ENCODE measurements around the gene SOX13.

The SOX13 gene

DNA sequence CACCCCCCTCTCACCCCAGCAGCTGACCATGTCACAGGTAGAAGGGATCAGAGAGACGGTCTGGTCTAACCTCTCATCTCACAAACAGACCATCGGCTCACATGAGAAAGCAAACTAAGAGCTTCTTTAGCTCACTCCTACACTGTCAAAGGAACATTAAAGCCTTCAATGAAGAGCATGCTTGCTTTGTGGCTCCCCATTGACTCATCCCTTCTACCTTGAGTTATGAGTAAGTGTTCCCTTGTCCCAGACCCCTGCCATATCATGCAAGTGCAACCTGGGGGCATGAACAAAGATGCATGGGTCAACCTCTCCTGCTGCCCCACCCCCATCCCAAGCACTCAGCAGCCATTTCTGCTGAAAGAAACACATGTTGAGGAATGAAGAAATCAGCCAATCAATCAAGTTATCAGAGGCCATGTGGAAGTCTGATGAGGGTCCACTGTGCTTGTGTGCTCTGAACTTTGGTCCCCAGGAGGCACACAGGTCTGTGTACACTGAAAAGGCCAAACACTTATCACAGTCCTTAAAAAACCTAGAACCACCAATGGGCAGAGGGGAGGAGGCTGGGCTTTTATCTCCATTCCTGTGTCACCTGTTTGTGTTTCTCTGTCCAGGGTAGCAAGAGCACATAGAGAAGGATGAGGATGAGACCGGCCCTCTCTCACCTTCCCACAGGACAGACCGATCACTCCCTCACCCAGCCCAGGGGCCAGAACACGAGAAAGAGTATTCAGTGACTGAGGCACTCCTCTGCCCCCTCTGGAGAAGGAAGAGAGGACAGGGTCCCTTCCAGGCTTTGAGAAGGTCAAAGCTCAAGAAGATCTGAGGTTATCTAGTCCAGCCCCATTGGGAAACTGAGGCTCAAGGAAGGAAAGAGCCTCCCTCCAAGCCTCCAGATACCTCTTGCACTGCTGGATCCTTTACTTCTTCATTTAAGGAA is 69.4 kb downstream of the SOX13 start:
- Histone ChIP-seq H3K4me3 (ENCODE audit: low read depth in 1 of 2, low read length in 2 of 2) (no peak overlapping the region), H3K9me3 (ENCODE audit: low read length) (no peaks in the 10 kb centered on the region), H3K9ac (ENCODE audit: low read length) (no peak overlapping the region), H3K4me1 (ENCODE audit: insufficient read depth, low read length) (no peaks in the 10 kb centered on the region), H3K36me3 (ENCODE audit: insufficient read depth, low read length) (no peaks in the 10 kb centered on the region), H3K27me3 (ENCODE audit: control insufficient read depth in 1 of 2, insufficient read depth in 2 of 2, low read length in 2 of 2) (no peaks in the 10 kb centered on the region), H3K27ac (ENCODE audit: low read depth, low read length) (no peak overlapping the region)

DNA sequence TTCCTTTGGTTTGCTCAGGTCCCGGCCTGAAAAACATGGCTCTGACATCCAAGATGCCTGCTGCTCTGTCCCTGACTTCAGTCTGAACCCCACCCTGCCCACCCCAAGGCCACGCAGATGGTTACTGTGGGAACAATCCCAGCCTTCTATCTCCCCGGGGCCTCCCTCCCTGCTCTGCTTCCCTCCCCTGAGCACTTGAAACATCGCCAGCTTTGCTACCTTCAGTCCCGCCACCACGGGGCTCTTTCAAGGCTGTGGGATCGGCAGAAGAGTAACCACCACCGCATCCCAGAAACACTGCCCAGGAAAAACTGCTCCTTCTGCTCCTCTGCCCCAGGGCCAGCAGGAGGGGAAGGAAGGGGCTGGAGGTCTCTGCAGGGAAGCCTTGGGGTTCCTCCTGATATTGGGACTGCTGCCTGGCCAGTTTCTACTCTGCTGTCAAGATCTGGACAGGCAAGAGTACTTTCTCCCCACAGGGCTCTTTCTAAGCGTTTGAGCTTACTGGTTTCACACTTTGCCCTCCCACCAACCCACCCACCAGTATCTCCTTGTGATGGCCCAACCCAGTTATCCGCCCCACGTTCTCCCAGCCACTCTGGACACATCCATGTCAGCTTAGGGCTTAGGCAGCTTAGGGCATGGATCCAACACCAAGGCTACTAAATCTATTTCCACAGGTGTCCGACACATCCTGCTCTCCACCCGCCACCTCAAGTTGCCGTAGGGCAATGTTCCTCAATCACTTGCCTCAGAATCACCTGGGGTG is 70.5 kb downstream of the SOX13 start:
- Histone ChIP-seq H3K9me3 (ENCODE audit: low read length) (no peaks in the 10 kb centered on the region), H3K4me3 (ENCODE audit: low read depth in 1 of 2, low read length in 2 of 2) (no peak overlapping the region), H3K27me3 (ENCODE audit: control insufficient read depth in 1 of 2, insufficient read depth in 2 of 2, low read length in 2 of 2) (no peaks in the 10 kb centered on the region), H3K4me1 (ENCODE audit: insufficient read depth, low read length) (no peaks in the 10 kb centered on the region), H3K9ac (ENCODE audit: low read length) (no peak overlapping the region), H3K36me3 (ENCODE audit: insufficient read depth, low read length) (no peaks in the 10 kb centered on the region), H3K27ac (ENCODE audit: low read depth, low read length) (no peak overlapping the region)

DNA sequence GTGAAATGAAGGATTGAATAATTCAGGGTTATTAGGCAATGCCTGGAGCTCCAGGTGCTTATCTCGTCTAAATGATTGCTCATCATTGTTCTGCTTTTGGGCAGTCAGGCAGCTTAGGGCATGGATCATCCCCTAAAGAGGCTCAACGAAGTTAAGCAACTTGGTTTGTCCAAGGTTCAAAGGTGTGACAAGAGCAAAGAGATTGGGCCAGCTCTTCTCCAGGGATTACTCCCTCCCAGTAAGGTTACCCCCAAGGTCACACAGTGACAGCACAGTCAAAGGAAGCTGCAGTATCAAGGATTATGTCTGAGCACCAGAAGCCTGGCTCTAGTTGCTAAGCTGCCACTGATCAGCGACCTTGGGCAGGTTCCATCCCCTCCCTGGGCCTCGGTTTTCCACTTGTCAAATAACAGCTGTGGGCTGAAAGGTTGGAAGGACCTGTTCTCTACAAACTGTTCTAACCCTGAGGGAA is 72.2 kb downstream of the SOX13 start:
- Histone ChIP-seq H3K27ac (ENCODE audit: low read depth, low read length) (no peak overlapping the region), H3K36me3 (ENCODE audit: insufficient read depth, low read length) (no peaks in the 10 kb centered on the region), H3K9ac (ENCODE audit: low read length) (no peak overlapping the region), H3K27me3 (ENCODE audit: control insufficient read depth in 1 of 2, insufficient read depth in 2 of 2, low read length in 2 of 2) (no peaks in the 10 kb centered on the region), H3K9me3 (ENCODE audit: low read length) (no peaks in the 10 kb centered on the region), H3K4me3 (ENCODE audit: low read depth in 1 of 2, low read length in 2 of 2) (no peak overlapping the region), H3K4me1 (ENCODE audit: insufficient read depth, low read length) (no peaks in the 10 kb centered on the region)

DNA sequence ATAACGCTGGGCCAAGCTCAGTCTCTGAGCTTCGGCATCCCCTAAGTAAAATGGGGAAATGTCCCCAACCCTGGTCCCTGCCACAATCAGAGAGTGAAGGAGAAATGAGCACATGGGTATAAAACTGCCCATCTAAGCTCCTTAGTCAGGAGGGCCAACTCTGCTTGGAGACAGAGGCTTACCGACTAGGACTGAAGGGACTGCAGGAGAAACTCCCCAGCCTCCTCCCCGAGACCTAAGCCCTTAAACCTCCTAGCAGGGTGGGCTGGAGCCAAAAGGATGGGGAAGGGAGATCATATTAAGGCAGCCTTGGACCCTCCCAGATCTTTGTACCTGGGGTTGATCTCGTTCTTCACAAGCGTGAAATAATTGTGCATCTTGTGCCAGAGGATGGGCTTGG is 73.4 kb downstream of the SOX13 start:
- H3K9ac ChIP-seq (ENCODE audit: low read length): no peak overlapping the region
- H3K4me1 ChIP-seq (ENCODE audit: insufficient read depth, low read length): no peaks in the 10 kb centered on the region
- H3K4me3 ChIP-seq (ENCODE audit: low read depth in 1 of 2, low read length in 2 of 2): no peak overlapping the region
- no peak overlapping the region for H3K27ac ChIP-seq (ENCODE audit: low read depth, low read length)
- no peaks in the 10 kb centered on the region for H3K36me3 ChIP-seq (ENCODE audit: insufficient read depth, low read length)
- no peaks in the 10 kb centered on the region for H3K27me3 ChIP-seq (ENCODE audit: control insufficient read depth in 1 of 2, insufficient read depth in 2 of 2, low read length in 2 of 2)
- H3K9me3 ChIP-seq (ENCODE audit: low read length): no peaks in the 10 kb centered on the region

DNA sequence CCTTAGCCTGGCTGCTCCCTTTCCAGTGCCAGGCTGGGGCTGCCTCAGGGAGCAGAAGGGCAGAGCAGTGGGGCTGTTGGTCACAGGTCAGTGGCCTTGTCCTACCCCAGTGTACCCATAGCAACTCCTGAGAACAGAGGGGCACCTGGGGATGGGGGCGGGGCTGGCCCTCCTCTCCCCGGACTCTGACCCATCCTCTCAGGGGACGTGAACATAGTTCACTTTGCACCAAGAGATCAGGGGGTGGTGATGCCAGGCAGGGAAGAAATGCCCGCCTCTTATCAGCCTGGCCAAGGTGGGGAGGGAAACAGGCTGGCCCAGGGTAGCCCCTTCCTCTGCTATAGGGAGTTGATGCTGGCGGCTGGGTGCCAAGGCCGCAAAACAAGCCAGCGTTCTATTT is 74.0 kb downstream of the SOX13 start:
- H3K4me3 ChIP-seq (ENCODE audit: low read depth in 1 of 2, low read length in 2 of 2): no peak overlapping the region
- no peaks in the 10 kb centered on the region for H3K4me1 ChIP-seq (ENCODE audit: insufficient read depth, low read length)
- H3K9me3 ChIP-seq (ENCODE audit: low read length): no peaks in the 10 kb centered on the region
- H3K9ac ChIP-seq (ENCODE audit: low read length): no peak overlapping the region
- H3K27me3 ChIP-seq (ENCODE audit: control insufficient read depth in 1 of 2, insufficient read depth in 2 of 2, low read length in 2 of 2): no peaks in the 10 kb centered on the region
- H3K27ac ChIP-seq (ENCODE audit: low read depth, low read length): no peak overlapping the region
- H3K36me3 ChIP-seq (ENCODE audit: insufficient read depth, low read length): no peaks in the 10 kb centered on the region

DNA sequence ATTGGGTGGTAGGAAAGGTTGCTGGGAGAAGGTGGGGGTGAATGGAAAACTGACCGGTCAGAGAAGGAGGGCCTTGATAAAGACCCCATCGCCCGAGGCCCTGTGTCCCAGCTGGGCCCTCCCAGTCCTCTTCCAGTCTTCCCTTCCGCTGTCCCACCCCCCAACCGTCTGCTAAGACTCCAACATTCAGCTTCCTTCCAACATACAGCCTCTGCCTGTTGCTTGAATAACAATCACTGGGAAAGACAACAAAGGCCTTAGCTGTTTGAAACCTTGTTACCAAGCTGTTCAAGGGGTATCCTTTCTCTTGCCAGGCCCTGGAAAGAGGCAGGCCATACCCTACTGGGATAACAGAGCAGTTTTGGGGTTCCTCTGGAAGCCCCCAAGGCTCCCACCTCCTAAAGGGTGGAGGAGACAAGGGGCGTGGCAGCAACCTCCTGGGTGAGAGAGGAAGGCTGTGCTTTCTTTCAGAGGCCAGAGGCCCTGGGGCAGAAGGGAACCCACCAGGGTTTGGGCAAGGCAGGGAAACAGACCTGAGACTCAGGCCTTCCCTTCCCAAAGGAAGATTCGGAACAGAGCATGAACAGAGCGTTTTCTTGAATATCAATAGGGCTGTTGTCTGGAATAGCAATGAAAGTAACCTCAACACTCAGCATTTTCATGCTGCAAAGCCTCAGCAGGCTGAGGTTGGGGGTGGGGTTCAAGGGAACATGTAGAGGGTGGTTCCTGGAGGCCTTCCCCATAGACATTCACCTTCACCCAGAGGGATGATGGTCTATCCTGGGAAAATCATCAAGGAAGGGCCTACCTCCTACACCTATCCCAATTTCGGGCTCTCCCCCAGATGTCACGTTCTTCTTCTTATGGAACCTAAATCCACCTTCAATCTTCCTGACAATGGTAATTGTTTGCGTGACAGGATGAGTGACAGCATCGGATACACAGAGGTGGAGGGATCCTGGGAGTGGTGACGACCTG is 74.8 kb downstream of the SOX13 start:
- H3K36me3 ChIP-seq (ENCODE audit: insufficient read depth, low read length): no peaks in the 10 kb centered on the region
- H3K4me3 ChIP-seq (ENCODE audit: low read depth in 1 of 2, low read length in 2 of 2): no peak overlapping the region
- H3K4me1 ChIP-seq (ENCODE audit: insufficient read depth, low read length): peaks cover 6% of the 10 kb centered on the region
- H3K9ac ChIP-seq (ENCODE audit: low read length): no peak overlapping the region
- H3K9me3 ChIP-seq (ENCODE audit: low read length): no peaks in the 10 kb centered on the region
- no peaks in the 10 kb centered on the region for H3K27me3 ChIP-seq (ENCODE audit: control insufficient read depth in 1 of 2, insufficient read depth in 2 of 2, low read length in 2 of 2)
- no peak overlapping the region for H3K27ac ChIP-seq (ENCODE audit: low read depth, low read length)

DNA sequence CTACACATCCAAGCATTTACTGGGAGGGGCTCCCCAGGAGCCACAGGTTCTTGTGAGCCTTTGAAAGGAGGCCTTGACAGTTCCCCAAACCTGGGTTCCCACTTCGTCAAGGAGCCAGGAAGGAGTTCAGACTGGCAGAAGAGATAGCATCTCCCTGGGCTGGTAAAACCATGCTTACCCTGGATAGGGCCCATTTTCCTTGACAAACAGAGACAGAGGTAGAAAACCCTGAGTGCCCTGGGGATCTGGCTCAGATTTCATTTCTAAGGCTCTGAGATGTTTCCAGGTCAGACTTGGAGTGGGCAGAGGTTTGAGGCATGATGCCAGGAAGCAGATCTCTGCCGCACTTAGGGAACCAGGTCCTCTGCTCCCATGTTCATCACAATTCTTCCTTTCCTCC is 76.2 kb downstream of the SOX13 start:
- Histone ChIP-seq H3K27me3 (ENCODE audit: control insufficient read depth in 1 of 2, insufficient read depth in 2 of 2, low read length in 2 of 2) (no peaks in the 10 kb centered on the region), H3K9ac (ENCODE audit: low read length) (no peak overlapping the region), H3K9me3 (ENCODE audit: low read length) (no peaks in the 10 kb centered on the region), H3K36me3 (ENCODE audit: insufficient read depth, low read length) (no peaks in the 10 kb centered on the region), H3K4me3 (ENCODE audit: low read depth in 1 of 2, low read length in 2 of 2) (no peak overlapping the region), H3K27ac (ENCODE audit: low read depth, low read length) (no peak overlapping the region), H3K4me1 (ENCODE audit: insufficient read depth, low read length) (peaks cover 7% of the 10 kb centered on the region)

DNA sequence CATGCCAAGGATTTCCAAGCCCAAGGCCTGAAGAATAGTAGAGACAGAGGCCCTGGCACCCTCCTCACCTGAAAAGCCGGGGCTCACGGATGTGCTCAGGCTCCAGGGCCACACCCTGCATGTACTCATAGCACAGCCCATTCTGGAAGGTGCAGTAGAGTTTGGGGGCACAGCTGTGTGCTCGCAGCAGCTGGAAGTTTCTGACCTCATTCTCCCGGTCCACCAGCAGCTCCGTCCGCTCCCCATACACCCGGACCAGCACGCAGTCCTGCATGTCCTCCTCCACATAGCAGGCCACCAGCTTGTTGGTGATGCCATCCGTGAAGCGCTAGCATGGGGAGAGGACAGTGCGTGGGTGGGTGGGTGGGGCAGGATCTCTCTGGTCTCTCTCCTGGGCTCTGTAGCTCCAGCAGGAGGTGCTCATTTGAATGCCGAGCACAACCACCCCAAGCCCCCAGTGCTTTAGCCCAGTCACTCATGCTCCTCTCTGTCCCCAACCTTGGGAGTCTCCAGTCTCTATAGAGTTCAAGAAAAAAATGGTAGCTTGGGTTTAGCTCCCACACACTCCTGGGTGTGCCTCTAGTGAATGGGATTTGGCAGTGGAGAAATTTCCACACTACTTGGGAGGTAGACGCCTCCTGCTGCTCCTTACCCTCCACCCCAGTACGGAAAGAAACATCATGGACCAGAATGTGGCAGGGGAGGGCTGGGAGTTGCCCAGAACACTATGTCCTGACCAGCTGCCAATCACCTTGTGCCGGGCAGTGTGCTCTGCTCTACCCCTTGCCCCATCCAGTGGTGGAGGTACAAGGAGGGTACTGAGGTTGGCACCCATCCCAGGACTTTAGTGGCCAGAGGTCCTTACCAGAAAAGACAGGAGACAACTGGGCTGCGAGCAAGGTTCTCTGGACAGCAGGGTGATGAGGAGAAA is 77.0 kb downstream of the SOX13 start:
- H3K36me3 ChIP-seq (ENCODE audit: insufficient read depth, low read length): no peaks in the 10 kb centered on the region
- H3K9me3 ChIP-seq (ENCODE audit: low read length): no peaks in the 10 kb centered on the region
- H3K27me3 ChIP-seq (ENCODE audit: control insufficient read depth in 1 of 2, insufficient read depth in 2 of 2, low read length in 2 of 2): peaks cover 0 to 4% of the 10 kb centered on the region in 2 donors
- no peak overlapping the region for H3K9ac ChIP-seq (ENCODE audit: low read length)
- peaks cover 7% of the 10 kb centered on the region for H3K4me1 ChIP-seq (ENCODE audit: insufficient read depth, low read length)
- H3K4me3 ChIP-seq (ENCODE audit: low read depth in 1 of 2, low read length in 2 of 2): no peak overlapping the region
- no peak overlapping the region for H3K27ac ChIP-seq (ENCODE audit: low read depth, low read length)

DNA sequence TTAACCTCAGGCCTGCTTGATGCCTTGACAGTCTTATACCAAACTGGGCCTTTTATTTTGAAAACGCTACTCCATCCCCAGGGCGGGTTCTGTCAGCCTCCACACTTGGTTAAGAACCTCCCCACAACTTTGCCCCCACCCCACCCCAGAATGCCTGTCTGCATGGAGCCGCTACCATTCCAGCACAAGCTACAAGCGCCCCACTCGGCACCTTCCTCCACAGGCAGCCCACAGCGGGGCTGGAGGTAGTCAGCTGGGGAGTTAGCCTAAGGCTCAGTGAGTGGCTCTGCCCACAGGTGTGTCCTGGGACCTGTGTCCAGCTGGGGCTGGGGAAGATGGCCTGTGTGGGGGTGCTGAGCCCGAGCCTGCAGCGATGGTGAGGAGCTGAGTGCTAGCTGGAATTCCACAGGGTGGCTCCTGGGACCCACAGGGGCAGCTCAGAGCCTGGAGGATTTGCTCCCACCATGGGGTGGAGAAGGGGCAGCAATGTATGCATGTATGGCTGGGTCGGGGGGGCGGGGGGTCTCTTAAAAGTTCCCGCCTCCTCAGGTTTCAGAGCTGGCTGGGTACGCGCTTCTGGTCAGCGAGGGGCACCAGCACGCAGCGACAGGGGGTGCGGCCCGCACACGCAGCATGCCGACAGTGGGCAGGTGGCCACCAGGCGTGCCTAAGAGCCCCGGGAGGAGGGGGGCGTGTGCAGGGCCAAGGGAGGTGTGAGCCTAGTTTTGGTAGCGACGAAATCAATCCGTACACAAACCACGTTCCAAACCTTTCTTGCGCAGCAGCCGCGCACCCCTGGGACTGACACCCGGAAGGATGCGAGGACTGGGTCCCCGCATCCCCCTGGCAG is 78.0 kb downstream of the SOX13 start:
- no peaks in the 10 kb centered on the region for H3K9me3 ChIP-seq (ENCODE audit: low read length)
- peak overlapping the region; percentile 63 to 76 for H3K4me3 ChIP-seq (ENCODE audit: low read depth in 1 of 2, low read length in 2 of 2)
- H3K4me1 ChIP-seq (ENCODE audit: insufficient read depth, low read length): peaks cover 7% of the 10 kb centered on the region
- H3K27me3 ChIP-seq (ENCODE audit: control insufficient read depth in 1 of 2, insufficient read depth in 2 of 2, low read length in 2 of 2): peaks cover 0 to 4% of the 10 kb centered on the region in 2 donors
- H3K27ac ChIP-seq (ENCODE audit: low read depth, low read length): peak overlapping the region; percentile 62
- no peaks in the 10 kb centered on the region for H3K36me3 ChIP-seq (ENCODE audit: insufficient read depth, low read length)
- no peak overlapping the region for H3K9ac ChIP-seq (ENCODE audit: low read length)
